ENCODE data around the gene TMEM244.
"Not testable (repeated sequence)": the region's sequence is repeated elsewhere in the genome, so short reads cannot be mapped to it uniquely, and the experiment has no call there.

TMEM244 gene

DNA sequence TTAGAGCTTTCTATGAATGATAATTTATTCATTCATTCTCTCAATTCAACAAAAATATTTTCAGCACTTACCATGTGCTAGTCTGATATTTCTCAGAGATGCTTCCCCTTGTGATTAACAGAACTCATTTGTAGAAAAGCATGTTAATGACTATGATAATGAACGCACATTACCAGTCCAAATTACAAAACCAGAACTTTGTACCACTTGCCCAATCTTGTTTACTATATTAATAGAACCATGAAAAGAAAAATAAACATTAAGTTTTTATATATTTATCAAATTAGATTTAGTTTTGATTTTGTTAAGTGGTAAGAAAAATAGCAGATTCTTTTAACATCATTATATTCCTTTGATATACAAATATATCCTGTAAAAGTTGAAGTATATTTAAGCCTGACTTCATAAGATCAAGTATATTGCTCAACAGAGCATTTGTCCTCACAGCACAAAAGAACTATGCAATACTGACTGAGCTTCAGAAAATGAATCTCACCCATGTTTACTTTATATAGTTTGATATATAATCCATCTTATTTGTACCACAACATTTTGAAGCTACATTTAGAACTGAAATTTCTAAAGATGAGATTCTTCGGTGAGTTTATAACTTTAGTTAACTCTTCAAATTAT, 48.9 kb downstream of the TMEM244 start:
- DNase-seq = no peak

DNA sequence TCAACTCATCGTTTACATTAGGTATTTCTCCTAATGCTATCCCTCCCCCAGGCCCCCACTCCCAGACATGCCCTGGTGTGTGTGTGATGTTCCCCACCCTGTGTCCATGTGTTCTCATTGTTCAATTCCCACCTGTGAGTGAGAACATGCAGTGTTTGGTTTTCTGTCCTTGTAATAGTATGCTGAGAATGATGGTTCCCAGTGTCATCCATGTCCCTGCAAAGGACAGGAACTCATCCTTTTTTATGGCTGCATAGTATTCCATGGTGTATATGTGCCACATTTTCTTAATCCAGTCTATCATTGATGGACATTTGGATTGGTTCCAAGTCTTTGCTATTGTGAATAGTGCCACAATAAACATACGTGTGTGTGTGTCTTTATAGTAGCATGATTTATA, 54.0 kb downstream of the TMEM244 start:
- DNase-seq = not testable (repeated sequence)

DNA sequence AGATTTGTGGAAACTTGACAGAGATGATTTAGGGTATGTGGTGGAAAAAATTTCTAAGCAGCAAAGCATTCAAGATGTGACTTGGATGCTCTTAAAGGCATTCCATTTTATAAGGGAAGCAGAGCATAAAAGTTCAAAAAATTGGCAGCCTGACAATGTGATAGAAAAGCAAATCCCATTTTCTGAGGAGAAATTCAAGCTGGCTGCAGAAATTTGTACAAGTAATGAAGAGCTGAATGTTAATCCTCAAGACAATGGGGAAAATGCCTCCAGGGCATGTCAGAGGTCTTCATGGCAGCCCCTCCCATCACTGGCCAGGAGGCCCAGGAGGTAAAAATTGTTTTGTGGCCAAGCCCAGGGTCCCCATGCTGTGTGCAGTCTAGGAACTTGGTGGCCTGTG, 58.2 kb downstream of the TMEM244 start:
- DNase-seq = not testable (repeated sequence)

DNA sequence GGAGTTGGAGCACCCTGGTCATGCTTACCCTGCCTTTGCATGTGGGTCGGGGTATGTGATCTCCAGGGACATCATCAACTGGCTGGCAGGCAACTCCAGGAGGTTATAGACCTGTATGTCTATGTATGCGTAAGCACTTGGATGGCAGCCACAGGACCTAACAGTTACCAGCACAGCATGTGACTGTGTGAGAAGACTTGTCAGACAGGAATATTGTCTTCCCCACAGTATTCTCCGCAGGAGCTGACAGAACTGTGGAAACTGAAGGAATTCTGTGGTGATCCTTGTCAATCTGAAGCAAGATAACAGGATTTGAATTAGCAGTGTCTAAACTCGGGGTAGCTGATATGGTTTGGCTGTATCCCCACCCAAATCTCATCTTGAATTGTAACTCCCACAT, 59.2 kb downstream of the TMEM244 start:
- no peak for DNase-seq

DNA sequence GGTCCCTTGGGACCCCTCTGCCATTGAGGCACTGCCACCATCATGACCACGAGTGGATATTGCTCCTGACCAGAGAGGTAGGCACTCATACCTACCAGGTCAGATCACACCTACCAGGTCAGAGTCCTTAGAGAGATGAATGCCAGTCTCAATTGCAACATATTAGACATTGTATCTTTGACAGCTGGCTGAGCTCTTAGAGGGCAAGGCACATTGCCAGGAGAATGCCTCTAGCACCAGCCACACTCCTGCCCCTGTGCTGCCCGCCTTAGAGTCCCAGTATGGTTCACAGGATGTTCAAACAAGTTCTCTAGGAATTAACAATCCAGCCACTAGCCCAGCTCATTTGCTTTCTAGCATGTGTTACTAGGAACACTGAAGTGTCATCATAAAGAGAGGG, 65.9 kb downstream of the TMEM244 start:
- no peak for DNase-seq

DNA sequence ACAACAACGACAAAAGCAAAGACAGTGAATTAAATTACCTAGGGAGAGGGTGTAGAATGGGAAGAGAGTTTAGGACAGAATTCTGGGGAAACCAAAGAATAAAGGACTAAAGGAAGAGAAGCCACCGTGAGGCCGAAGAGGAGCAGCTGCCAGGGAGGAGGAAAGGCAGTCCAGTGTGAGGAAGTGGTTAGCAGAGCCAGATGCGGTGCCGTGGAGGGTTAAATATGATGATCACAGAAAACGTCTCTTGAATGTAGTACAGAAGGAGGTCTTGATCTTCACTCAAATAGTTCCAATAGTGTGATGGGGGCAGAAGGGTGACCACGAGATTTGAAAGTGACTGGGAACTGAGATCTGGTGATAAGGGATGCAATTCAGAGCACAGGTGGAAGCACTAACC, 67.7 kb downstream of the TMEM244 start:
- no peak for DNase-seq

DNA sequence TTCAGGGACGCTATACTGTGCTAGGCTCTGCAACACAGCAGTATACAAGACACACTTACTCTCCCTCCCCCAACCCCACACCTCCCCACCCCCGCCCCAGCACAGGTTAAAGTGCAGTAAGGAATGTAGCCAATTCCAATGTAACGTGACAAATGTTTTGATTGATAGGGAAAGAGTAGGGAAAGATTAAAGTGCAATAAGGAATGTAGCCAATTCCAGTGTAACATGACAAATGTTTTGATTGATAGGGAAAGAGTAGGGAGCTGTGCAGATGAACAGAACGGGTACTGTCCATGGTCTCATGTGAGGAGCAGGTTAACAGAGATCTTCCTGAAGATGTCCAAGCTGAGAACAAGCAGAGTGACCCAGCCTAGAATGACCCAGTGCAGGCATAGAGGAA, 69.1 kb downstream of the TMEM244 start:
- no peak for DNase-seq

DNA sequence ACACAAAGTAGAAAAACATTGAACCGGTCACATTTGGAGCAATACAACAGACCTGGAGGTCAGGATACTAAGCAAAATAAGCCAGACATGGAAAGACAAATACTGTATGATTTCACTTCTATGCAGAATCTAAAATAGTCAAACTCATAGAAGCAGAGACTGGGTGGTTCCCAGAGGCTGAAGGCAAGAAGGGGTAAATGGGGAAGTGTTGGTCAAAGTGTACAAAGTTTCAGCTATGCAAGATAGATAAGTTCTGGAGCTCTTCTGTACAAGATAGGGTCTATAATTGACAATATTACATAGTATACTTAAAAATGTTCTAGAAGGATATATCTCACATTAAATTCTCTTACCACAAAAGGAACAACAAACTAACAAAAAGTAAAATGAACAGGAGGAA, 70.3 kb downstream of the TMEM244 start:
- no peak for DNase-seq

DNA sequence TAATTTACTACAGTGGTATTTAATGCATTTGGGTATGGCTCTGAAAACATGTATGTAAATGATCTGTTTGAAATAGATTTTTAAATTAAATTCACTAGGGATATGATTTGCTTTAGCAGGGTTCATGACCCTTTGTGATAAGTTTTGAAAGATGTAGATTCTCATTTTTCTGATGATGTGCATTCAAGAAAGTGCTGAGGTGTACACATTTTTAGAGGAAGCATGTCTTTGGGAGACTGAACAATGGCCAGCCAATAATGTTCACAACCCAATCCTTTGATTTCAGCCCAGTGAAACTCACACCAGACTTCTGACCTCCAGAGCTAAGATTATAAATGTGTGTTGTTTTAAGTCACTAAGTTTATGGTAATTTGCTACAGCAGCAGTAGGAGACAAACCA, 71.1 kb downstream of the TMEM244 start:
- no peak for DNase-seq

DNA sequence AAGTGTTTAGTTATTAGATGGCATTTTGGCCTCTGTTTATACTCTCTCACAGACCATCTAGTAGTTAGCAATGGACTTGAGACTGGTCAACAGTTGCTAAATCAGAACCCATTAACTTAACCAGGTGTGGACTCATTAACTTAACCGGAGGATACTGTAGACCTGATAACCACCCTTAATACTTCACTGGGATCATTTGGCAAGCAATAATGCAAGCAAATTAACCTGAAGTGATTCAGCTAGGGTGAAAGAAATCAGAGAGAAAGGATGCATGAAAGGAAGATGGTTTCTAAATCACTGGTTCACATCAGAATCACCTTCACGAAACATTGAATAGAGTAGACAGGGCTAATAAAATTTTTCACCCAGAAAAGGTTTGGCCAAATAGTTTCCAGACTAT, 73.3 kb downstream of the TMEM244 start:
- no peak for DNase-seq

DNA sequence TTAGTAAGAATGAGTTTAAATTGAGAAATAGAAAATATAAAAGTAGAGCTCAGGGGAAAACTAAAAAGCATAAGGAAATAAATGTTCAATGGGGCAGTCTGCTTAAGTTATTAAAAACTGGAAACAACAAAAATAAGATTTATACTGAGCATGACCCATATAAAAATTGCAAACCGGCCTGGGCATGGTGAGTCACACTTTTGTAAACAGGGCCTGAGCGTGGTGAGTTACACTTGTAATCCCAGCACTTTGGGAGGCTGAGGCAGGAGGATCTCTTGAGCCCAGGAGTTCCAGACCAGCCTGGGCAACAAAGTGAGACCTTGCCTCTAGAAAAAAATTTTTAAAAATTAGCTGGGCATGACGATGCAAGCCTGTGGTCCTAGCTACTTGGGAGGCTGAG, 74.6 kb downstream of the TMEM244 start:
- DNase-seq = no peak

DNA sequence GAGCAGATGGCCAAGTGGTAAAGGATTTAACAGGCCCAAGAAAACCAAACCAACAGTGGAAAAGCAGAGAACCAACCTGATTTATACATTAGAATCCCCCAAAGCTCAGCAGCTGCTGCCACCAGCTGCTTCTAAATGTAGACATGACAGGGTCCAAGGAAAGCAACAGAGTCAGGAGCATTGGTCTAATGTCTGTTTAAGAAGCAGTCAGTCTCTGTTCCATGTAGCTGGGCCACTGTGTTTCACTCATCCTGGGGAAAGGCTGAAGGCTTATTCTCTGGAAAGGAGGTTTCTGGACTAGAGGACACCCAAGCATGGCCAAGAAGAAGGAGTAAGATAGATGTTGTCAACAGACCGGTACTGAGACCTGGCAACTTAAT, 75.4 kb downstream of the TMEM244 start:
- DNase-seq = no peak

DNA sequence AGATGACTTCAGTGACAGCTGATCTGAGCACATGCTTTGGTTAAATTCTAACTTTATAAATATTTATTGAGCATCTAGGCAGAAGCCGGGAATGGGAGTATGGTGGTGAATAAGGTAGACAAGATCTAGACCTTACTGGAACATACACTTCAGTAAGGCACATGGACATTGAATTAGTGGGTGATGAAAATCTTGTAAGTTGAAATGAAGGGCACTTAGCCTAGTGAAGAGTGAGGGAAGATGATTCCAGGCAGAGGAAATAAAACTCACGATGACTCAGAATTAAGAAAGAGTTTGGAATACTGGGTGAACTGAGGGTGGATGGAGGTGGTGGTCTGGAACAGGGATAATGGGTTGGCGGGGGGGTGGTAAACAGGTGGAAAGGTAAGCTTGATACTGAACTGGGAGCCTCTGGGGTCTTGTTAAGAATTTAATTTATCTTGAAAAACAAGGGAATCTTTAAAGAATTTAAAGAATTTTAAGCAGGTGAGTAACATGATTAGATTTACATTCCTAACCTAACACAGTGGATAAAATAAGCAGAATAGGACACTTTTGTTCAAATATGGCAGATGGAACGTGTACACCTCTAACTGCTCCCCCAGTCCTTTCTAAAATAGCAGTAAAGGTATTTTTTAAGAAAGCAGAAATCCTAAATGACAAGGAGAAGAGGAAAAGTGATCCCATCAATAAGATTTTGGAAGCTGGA, 75.9 kb downstream of the TMEM244 start:
- DNase-seq = no peak

Data from amygdala (tissue), 56 donors.